SK-N-SH (cell line): ENCODE measurements around the gene CDH16. TPM values are rescaled to one million over a fixed set of nuclear protein-coding genes. Genes with fewer than 3 reads are reported as not detected.

ENCODE experiments used
- CTCF ChIA-PET: fragments of 300-600, 350-600 bp; formaldehyde crosslinking; extraction: SDS; loops from one replicate; lab custom pipeline; 2021; lab: Yijun Ruan, JAX
- POLR2A ChIA-PET: fragments of 350-600 bp; sonication (Branson Sonifier 250); formaldehyde crosslinking; extraction: SDS; loops from one replicate; lab custom pipeline; 2020; ENCODE audit warnings: antibody characterized with exemption, inconsistent platforms; lab: Yijun Ruan, JAX
- DNase-seq: peaks from one replicate; pipeline ENCODE4 v3.0.0; 2012
- H2AFZ ChIP-seq: fragments of 200-600 bp; sonication (generic); 2 replicates; pipeline ENCODE4 v1.8.1; 2016; ENCODE audit warnings: antibody characterized with exemption, mild to moderate bottlenecking, low read depth
- H3F3A ChIP-seq: fragments of 200-600 bp; sonication (generic); replicated peaks from 2 replicates; pipeline ENCODE3; 2016; ENCODE audit warnings: antibody characterized with exemption, mild to moderate bottlenecking; ENCODE audit not compliant: insufficient read depth
- H3K27ac ChIP-seq, 2 experiments: fragments of 200-500 bp in 1 of 2; fragments of 200-600 bp in 1 of 2; sonication (Bioruptor generic) in 1 of 2; sonication (generic), shearing (Covaris generic) in 1 of 2; 2 replicates each; pipeline versions ENCODE4 v1.5.1 to v1.6.1; 2014 to 2016; ENCODE audit warnings: low read depth in 2 of 2, inconsistent platforms in 1 of 2, low read length in 1 of 2, mild to moderate bottlenecking in 1 of 2, mixed read lengths in 1 of 2
- H3K27me3 ChIP-seq: fragments of 200-600 bp; sonication (generic), shearing (Covaris generic); 2 replicates; pipeline ENCODE4 v1.6.1; 2016; ENCODE audit warnings: mixed run types; ENCODE audit not compliant: insufficient read depth
- H3K36me3 ChIP-seq, 2 experiments: fragments of 200-500 bp in 1 of 2; fragments of 200-600 bp in 1 of 2; sonication (Bioruptor generic) in 1 of 2; sonication (generic) in 1 of 2; replicated peaks in 1 of 2; 2 replicates each; pipeline versions ENCODE3 to v1.5.1; 2014 to 2016; ENCODE audit warnings: low read length in 1 of 2, mild to moderate bottlenecking in 1 of 2; ENCODE audit not compliant: insufficient read depth in 2 of 2, control insufficient read depth in 1 of 2
- H3K4me1 ChIP-seq, 2 experiments: fragments of 200-500 bp in 1 of 2; fragments of 200-600 bp in 1 of 2; sonication (Bioruptor generic) in 1 of 2; sonication (generic), shearing (Covaris generic) in 1 of 2; 2 replicates each; pipeline versions ENCODE4 v1.5.1 to v1.6.1; 2014 to 2016; ENCODE audit warnings: low read depth in 1 of 2, low read length in 1 of 2, mixed run types in 1 of 2; ENCODE audit not compliant: insufficient read depth in 2 of 2, control insufficient read depth in 1 of 2
- H3K4me2 ChIP-seq: fragments of 200-600 bp; sonication (generic), shearing (Covaris generic); 2 replicates; pipeline ENCODE4 v1.6.1; 2017; ENCODE audit warnings: mixed run types
- H3K4me3 ChIP-seq, 2 experiments: fragments of 200-500 bp in 1 of 2; fragments of 200-600 bp in 1 of 2; sonication (Bioruptor generic) in 1 of 2; sonication (generic), shearing (Covaris generic) in 1 of 2; 2 replicates each; pipeline versions ENCODE4 v1.5.1 to v1.8.1; 2014 to 2016; ENCODE audit warnings: low read depth in 2 of 2, inconsistent platforms in 1 of 2, low read length in 1 of 2, mild to moderate bottlenecking in 1 of 2, mixed read lengths in 1 of 2, moderate library complexity in 1 of 2
- H3K79me2 ChIP-seq: fragments of 200-600 bp; sonication (generic); 2 replicates; pipeline ENCODE4 v1.8.1; 2017; ENCODE audit warnings: mild to moderate bottlenecking; ENCODE audit not compliant: insufficient read depth
- H3K9ac ChIP-seq: fragments of 200-600 bp; sonication (generic); 2 replicates; pipeline ENCODE4 v1.6.1; 2017; ENCODE audit warnings: mixed run types
- H3K9me2 ChIP-seq: fragments of 200-600 bp; sonication (generic); 2 replicates; pipeline ENCODE4 v1.6.1; 2017; ENCODE audit warnings: mixed run types
- H3K9me3 ChIP-seq: fragments of 200-600 bp; sonication (generic); 2 replicates; pipeline ENCODE4 v1.6.1; 2017; ENCODE audit warnings: mixed run types, mild to moderate bottlenecking, moderate library complexity
- H4K20me1 ChIP-seq: fragments of 200-600 bp; sonication (generic); 2 replicates; pipeline ENCODE4 v1.6.1; 2017; ENCODE audit warnings: mild to moderate bottlenecking, mixed run types; ENCODE audit not compliant: insufficient read depth
- ELF1 ChIP-seq: IDR thresholded peaks from 2 replicates; pipeline ENCODE4 v1.4.0; 2012
- EZH2phosphoT487 ChIP-seq: fragments of 200-600 bp; sonication (generic); IDR thresholded peaks from 2 replicates; pipeline ENCODE4 v1.6.1; 2017; ENCODE audit warnings: low read depth, mixed run types, mild to moderate bottlenecking, antibody characterized with exemption, moderate library complexity, borderline replicate concordance
- FOSL2 ChIP-seq: IDR thresholded peaks from 2 replicates; pipeline ENCODE4 v1.4.0; 2012; ENCODE audit warnings: low read depth, mild to moderate bottlenecking, moderate library complexity, borderline replicate concordance
- NRF1 ChIP-seq: IDR thresholded peaks from 2 replicates; pipeline ENCODE4 v1.6.1; 2012; ENCODE audit warnings: low read depth, mild to moderate bottlenecking, low read length
- RAD21 ChIP-seq: IDR thresholded peaks from 2 replicates; pipeline ENCODE4 v1.6.1; 2012; ENCODE audit warnings: mild to moderate bottlenecking, low read length
- REST ChIP-seq: IDR thresholded peaks from 2 replicates; pipeline ENCODE4 v1.6.1; 2012; ENCODE audit warnings: mild to moderate bottlenecking, low read depth, low read length, moderate library complexity
- RXRA ChIP-seq: IDR thresholded peaks from 2 replicates; pipeline ENCODE4 v1.4.0; 2012; ENCODE audit warnings: low read depth, mild to moderate bottlenecking, borderline replicate concordance
- WGBS: methylation state at CpG from one replicate; pipeline ENCODE4 v1.1.6; 2017; ENCODE audit warnings: low lambda C conversion rate; 5-methylcytosine and 5-hydroxymethylcytosine counted together
- polyA plus RNA-seq, 3 experiments: library from polyadenylated mRNA; depleted of rRNA; stranded (reverse); fragments of >200 nt; gene quantifications; 2 replicates each; pipeline ENCODE4 v1.2.3, GENCODE V29; 2012
- TF ChIP-seq, protein P1 (sequence below): IDR thresholded peaks from 2 replicates; pipeline ENCODE4 v1.4.0; 2012; ENCODE audit warnings: low read depth, borderline replicate concordance
- TF ChIP-seq, protein P2 (sequence below): fragments of 150-350 bp; IDR thresholded peaks from 2 replicates; pipeline ENCODE4 v1.6.1; 2017; ENCODE audit warnings: antibody characterized with exemption, low read length, low read depth, borderline replicate concordance
- TF ChIP-seq, protein P3 (sequence below): IDR thresholded peaks from 2 replicates; pipeline ENCODE4; 2012

Gene CDH16
- polyA plus RNA-seq, 1 of the 3 experiments (the other 2 are of a cell fraction): not detected

GRCh38 chr16:66952430-66953110 is 33.9 kb upstream of the CDH16 start:
- Histone ChIP-seq H3K4me3 (no peak overlapping the region), H3K9ac (no peak overlapping the region), H3K9me3 (no peaks in the 10 kb centered on the region; the same call in 1 of the 2 replicates), H3K4me2 (no peak overlapping the region), H3K36me3 (no peaks in the 10 kb centered on the region), H3K79me2 (no peaks in the 10 kb centered on the region), H3F3A (peaks cover 5% of the 10 kb centered on the region)
- no peak for DNase-seq
- ChIA-PET POLR2A (no interaction called here), CTCF (interaction anchor here (0.6 to 6.2 kb wide), 17 partner anchors 8 to 347 kb away, joined by 3 to 81 read pairs (median 4); partner anchors contain the start of genes B3GNT9 and CES3)
- TF ChIP-seq, protein P1, sequence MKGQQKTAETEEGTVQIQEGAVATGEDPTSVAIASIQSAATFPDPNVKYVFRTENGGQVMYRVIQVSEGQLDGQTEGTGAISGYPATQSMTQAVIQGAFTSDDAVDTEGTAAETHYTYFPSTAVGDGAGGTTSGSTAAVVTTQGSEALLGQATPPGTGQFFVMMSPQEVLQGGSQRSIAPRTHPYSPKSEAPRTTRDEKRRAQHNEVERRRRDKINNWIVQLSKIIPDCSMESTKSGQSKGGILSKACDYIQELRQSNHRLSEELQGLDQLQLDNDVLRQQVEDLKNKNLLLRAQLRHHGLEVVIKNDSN: no peak
- TF ChIP-seq, all 33 proteins: peak for 0
- WGBS: 73% methylated on average over 7 of the region's 7 CpGs
- H3K4me1 ChIP-seq: peaks cover 0 to 7% of the 10 kb centered on the region in 2 experiments; a peak in 1 of 4 replicates
- no peaks in the 10 kb centered on the region for H3K27me3 ChIP-seq
- no peaks in the 10 kb centered on the region for H3K9me2 ChIP-seq
- no peak overlapping the region for H2AFZ ChIP-seq
- H4K20me1 ChIP-seq: no peaks in the 10 kb centered on the region
- no peak overlapping the region for H3K27ac ChIP-seq

DNA sequence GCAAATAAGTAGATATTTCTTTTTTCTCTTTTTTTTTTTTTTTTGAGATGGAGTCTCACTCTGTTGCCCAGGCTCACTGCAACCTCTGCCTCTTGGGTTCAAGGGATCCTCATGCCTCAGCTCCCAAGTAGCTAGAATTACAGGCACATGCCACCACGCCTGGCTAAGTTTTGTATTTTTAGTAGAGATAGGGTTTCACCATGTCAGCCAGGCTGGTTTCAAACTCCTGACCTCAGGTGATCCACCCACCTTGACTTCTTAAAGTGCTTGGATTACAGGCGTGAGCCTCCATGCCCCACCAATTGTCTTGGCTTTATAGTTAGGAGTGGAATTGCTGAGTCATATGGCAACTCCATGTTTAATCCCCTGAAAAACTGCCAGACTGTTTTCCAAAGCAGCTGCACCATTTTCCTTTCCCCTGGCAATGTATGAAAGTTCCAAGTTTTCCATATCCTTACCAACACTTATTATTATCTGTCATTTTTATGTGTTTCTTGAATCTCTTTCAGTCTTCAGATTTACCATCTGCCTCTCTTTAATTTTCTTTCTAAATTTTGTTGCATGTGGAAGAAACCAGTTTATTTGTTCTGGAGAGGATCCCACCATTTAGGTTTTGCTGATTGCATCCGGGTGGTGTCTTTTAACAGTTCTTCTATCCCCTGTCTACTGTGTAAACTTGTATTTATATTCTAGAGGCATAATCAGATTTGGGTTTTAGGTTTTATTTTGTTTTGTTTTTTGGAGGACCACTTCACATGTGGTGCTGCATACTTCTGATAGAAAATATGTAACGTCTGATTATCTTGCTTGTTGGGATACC is 32.5 kb upstream of the CDH16 start:
- TF ChIP-seq, protein P2, sequence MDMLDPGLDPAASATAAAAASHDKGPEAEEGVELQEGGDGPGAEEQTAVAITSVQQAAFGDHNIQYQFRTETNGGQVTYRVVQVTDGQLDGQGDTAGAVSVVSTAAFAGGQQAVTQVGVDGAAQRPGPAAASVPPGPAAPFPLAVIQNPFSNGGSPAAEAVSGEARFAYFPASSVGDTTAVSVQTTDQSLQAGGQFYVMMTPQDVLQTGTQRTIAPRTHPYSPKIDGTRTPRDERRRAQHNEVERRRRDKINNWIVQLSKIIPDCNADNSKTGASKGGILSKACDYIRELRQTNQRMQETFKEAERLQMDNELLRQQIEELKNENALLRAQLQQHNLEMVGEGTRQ: no peak
- no peak for TF ChIP-seq EZH2phosphoT487
- no peak for TF ChIP-seq ELF1
- TF ChIP-seq, protein P3, sequence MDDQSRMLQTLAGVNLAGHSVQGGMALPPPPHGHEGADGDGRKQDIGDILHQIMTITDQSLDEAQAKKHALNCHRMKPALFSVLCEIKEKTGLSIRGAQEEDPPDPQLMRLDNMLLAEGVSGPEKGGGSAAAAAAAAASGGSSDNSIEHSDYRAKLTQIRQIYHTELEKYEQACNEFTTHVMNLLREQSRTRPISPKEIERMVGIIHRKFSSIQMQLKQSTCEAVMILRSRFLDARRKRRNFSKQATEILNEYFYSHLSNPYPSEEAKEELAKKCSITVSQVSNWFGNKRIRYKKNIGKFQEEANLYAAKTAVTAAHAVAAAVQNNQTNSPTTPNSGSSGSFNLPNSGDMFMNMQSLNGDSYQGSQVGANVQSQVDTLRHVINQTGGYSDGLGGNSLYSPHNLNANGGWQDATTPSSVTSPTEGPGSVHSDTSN: no peak
- no peak for TF ChIP-seq FOSL2
- no peak for TF ChIP-seq REST
- no peak for TF ChIP-seq NRF1
- TF ChIP-seq RXRA: no peak
- TF ChIP-seq RAD21: no peak
- H3K36me3 ChIP-seq: no peaks in the 10 kb centered on the region
- H4K20me1 ChIP-seq: no peaks in the 10 kb centered on the region
- no peak overlapping the region for H3K27ac ChIP-seq
- H3K79me2 ChIP-seq: no peaks in the 10 kb centered on the region
- H3K4me3 ChIP-seq: no peak overlapping the region
- H3K4me2 ChIP-seq: no peak overlapping the region
- H2AFZ ChIP-seq: no peak overlapping the region
- 72% methylated on average over 4 of the region's 4 CpGs for WGBS
- H3K9me3 ChIP-seq: no peaks in the 10 kb centered on the region; the same call in 1 of the 2 replicates
- ChIA-PET POLR2A (no interaction called here), CTCF (interaction anchor here (0.8 to 6.2 kb wide), 7 partner anchors 13 to 209 kb away, joined by 3 to 81 read pairs (median 3); partner anchors contain the start of gene CES3)
- H3F3A ChIP-seq: peaks cover 9% of the 10 kb centered on the region
- peaks cover 0 to 8% of the 10 kb centered on the region in 2 experiments; a peak in 1 of 4 replicates for H3K4me1 ChIP-seq
- H3K9me2 ChIP-seq: no peaks in the 10 kb centered on the region
- H3K9ac ChIP-seq: no peak overlapping the region
- DNase-seq: no peak
- H3K27me3 ChIP-seq: no peaks in the 10 kb centered on the region
